A549 (cell line): ENCODE results near the gene GALNT3. TPM values are rescaled to one million over a fixed set of nuclear protein-coding genes. Genes with fewer than 3 reads are reported as not detected.

ENCODE experiments used
- ATAC-seq, 2 experiments: fragments of 200-7000 bp in 1 of 2; fragments of >200 bp in 1 of 2; cut with Nextera tagmentation in 1 of 2; cut with Tn5 transposase in 1 of 2; 3 replicates each; pipeline versions ENCODE4 v1.8.0 to v1.9.1; 2018 to 2020; ENCODE audit warnings: mild to moderate bottlenecking in 1 of 2, moderate library complexity in 1 of 2
- CTCF ChIA-PET: fragments of 300-600 bp; sonication (Branson Sonifier 250); formaldehyde crosslinking; extraction: SDS; loops from one replicate; lab custom pipeline; 2021; ENCODE audit warnings: antibody characterized with exemption, inconsistent platforms; lab: Yijun Ruan, JAX
- POLR2A ChIA-PET: fragments of 350-600 bp; formaldehyde crosslinking; extraction: SDS; loops from one replicate; lab custom pipeline; 2021; ENCODE audit warnings: antibody characterized with exemption, inconsistent platforms; lab: Yijun Ruan, JAX
- DNase-seq, 2 experiments: peaks; one replicate each; pipeline versions ENCODE4 v3.0.0 to v3.0.0-alpha.2; 2011 to 2016; ENCODE audit warnings: low read depth in 1 of 2, low spot score in 1 of 2
- FAIRE-seq: peaks from 2 replicates; lab custom pipeline; 2011; peaks lifted over from hg19 to GRCh38; lab: Jason Lieb, UNC
- H3K27ac ChIP-seq, 2 experiments: fragments of >200 bp; sonication (Bioruptor Twin); formaldehyde crosslinking; 3 replicates each; pipeline ENCODE4 v1.5.1; 2016 to 2017
- H3K4me1 ChIP-seq: fragments of >200 bp; sonication (Bioruptor Twin); formaldehyde crosslinking; 3 replicates; pipeline ENCODE4 v1.6.1; 2016
- H3K4me2 ChIP-seq: fragments of >200 bp; sonication (Bioruptor Twin); formaldehyde crosslinking; 3 replicates; pipeline ENCODE4 v1.6.1; 2016
- H3K4me3 ChIP-seq: fragments of >200 bp; sonication (Bioruptor Twin); formaldehyde crosslinking; 3 replicates; pipeline ENCODE4 v1.5.1; 2016
- H3K9me3 ChIP-seq: fragments of >200 bp; sonication (Bioruptor Twin); formaldehyde crosslinking; 3 replicates; pipeline ENCODE4 v1.6.1; 2016
- CBX2 ChIP-seq: fragments of 200-600 bp; sonication (generic); IDR thresholded peaks from 2 replicates; pipeline ENCODE4 v1.6.1; 2016; ENCODE audit warnings: low read depth, mild to moderate bottlenecking, borderline replicate concordance
- CBX8 ChIP-seq: fragments of 200-600 bp; sonication (generic); IDR thresholded peaks from 2 replicates; pipeline ENCODE4 v1.6.1; 2016
- CHD2 ChIP-seq: fragments of 150-350 bp; IDR thresholded peaks from 2 replicates; pipeline ENCODE4 v1.6.1; 2014; ENCODE audit warnings: low read length; ENCODE audit not compliant: partially characterized antibody
- CHD4 ChIP-seq: fragments of 200-600 bp; sonication (generic); IDR thresholded peaks from 2 replicates; pipeline ENCODE4 v1.6.1; 2016; ENCODE audit warnings: antibody characterized with exemption, mild to moderate bottlenecking, borderline replicate concordance
- CTCF ChIP-seq: fragments of >200 bp; sonication (Bioruptor Twin); formaldehyde crosslinking; IDR thresholded peaks from 3 replicates; pipeline ENCODE4 v1.5.1; 2016
- E2F6 ChIP-seq: IDR thresholded peaks from 2 replicates; pipeline ENCODE4 v1.6.1; 2012; ENCODE audit warnings: low read depth, borderline replicate concordance
- EHF ChIP-seq: fragments of 250-450 bp; sonication (Bioruptor Pico); IDR thresholded peaks from 2 replicates; pipeline ENCODE4 v1.5.0; 2020; ENCODE audit warnings: mild to moderate bottlenecking
- EHMT2 ChIP-seq: fragments of 200-600 bp; sonication (generic); IDR thresholded peaks from 2 replicates; pipeline ENCODE4 v1.6.1; 2016; ENCODE audit warnings: antibody characterized with exemption, low read depth, mild to moderate bottlenecking, moderate library complexity
- ELK1 ChIP-seq: fragments of 150-350 bp; IDR thresholded peaks from 2 replicates; pipeline ENCODE4 v1.6.1; 2014; ENCODE audit warnings: low read depth, mild to moderate bottlenecking, low read length
- HDAC2 ChIP-seq: fragments of 200-600 bp; sonication (generic); IDR thresholded peaks from 2 replicates; pipeline ENCODE4 v1.6.1; 2016
- HMGXB4 ChIP-seq: fragments of 250-450 bp; sonication (Bioruptor Pico); IDR thresholded peaks from 2 replicates; pipeline ENCODE4 v1.5.0; 2021; ENCODE audit warnings: mild to moderate bottlenecking, moderate library complexity, borderline replicate concordance
- KDM1A ChIP-seq: fragments of 200-600 bp; sonication (generic); IDR thresholded peaks from 2 replicates; pipeline ENCODE4 v1.6.1; 2016; ENCODE audit warnings: low read depth, mild to moderate bottlenecking
- KDM5A ChIP-seq: fragments of 200-600 bp; sonication (generic); IDR thresholded peaks from 2 replicates; pipeline ENCODE4 v1.6.1; 2016; ENCODE audit warnings: antibody characterized with exemption, mild to moderate bottlenecking
- MAFK ChIP-seq: fragments of 450-650 bp; IDR thresholded peaks from 2 replicates; pipeline ENCODE4 v1.6.1; 2014; ENCODE audit not compliant: partially characterized antibody
- MAZ ChIP-seq: fragments of 150-350 bp; IDR thresholded peaks from 2 replicates; pipeline ENCODE4 v1.6.1; 2014; ENCODE audit warnings: antibody characterized with exemption, low read depth, low read length, borderline replicate concordance
- MYC ChIP-seq: IDR thresholded peaks from 2 replicates; pipeline ENCODE4 v1.6.1; 2012; ENCODE audit warnings: mild to moderate bottlenecking, inconsistent platforms, low read length, improper control_type of control experiment, borderline replicate concordance
- NR3C1 ChIP-seq: fragments of >200 bp; sonication (Bioruptor Twin); formaldehyde crosslinking; IDR thresholded peaks from 3 replicates; pipeline ENCODE4 v1.6.1; 2017
- POLR2AphosphoS2 ChIP-seq: conservative IDR thresholded peaks from 2 replicates; pipeline ENCODE4 v1.6.1; 2012; ENCODE audit warnings: low read length, improper control_type of control experiment, inconsistent platforms
- RAD21 ChIP-seq, 2 experiments: fragments of >200 bp in 1 of 2; sonication (Bioruptor Twin) in 1 of 2; formaldehyde crosslinking in 1 of 2; IDR thresholded peaks in 1 of 2; conservative IDR thresholded peaks in 1 of 2; 2 replicates in 1 of 2; 3 replicates in 1 of 2; pipeline ENCODE4 v1.6.1; 2012 to 2018; ENCODE audit warnings: inconsistent platforms in 1 of 2
- RCOR1 ChIP-seq: fragments of 150-350 bp; IDR thresholded peaks from 2 replicates; pipeline ENCODE4 v1.6.1; 2014; ENCODE audit warnings: antibody characterized with exemption, low read length, low read depth
- RNF2 ChIP-seq: fragments of 200-600 bp; sonication (generic); IDR thresholded peaks from 2 replicates; pipeline ENCODE4 v1.6.1; 2016; ENCODE audit warnings: low read depth, mild to moderate bottlenecking, antibody characterized with exemption, moderate library complexity, borderline replicate concordance
- SMC3 ChIP-seq: fragments of >200 bp; sonication (Bioruptor Twin); formaldehyde crosslinking; IDR thresholded peaks from 3 replicates; pipeline ENCODE4 v1.6.1; 2018; ENCODE audit warnings: inconsistent platforms
- TFCP2L1 ChIP-seq: fragments of 250-450 bp; sonication (Bioruptor Pico); IDR thresholded peaks from 2 replicates; pipeline ENCODE4 v1.5.0; 2021; ENCODE audit warnings: mild to moderate bottlenecking
- USF2 ChIP-seq: fragments of 450-650 bp; IDR thresholded peaks from 2 replicates; pipeline ENCODE4 v1.6.1; 2014; ENCODE audit warnings: antibody characterized with exemption
- ZC3H11A ChIP-seq: fragments of 450-650 bp; IDR thresholded peaks from 2 replicates; pipeline ENCODE4 v1.6.1; 2014; ENCODE audit warnings: antibody characterized with exemption, mild to moderate bottlenecking
- ZFP36 ChIP-seq: fragments of 450-650 bp; IDR thresholded peaks from 2 replicates; pipeline ENCODE4 v1.6.1; 2014; ENCODE audit warnings: borderline replicate concordance; ENCODE audit not compliant: partially characterized antibody
- ZNF302 ChIP-seq: fragments of 250-450 bp; sonication (Bioruptor Pico); IDR thresholded peaks from 2 replicates; pipeline ENCODE4 v1.9.0; 2021; ENCODE audit warnings: inconsistent platforms, mild to moderate bottlenecking, moderate library complexity
- ZSCAN20 ChIP-seq: fragments of 250-450 bp; sonication (Bioruptor Pico); IDR thresholded peaks from 2 replicates; pipeline ENCODE4 v1.8.0; 2022; ENCODE audit warnings: mild to moderate bottlenecking, moderate library complexity
- WGBS: methylation state at CpG from one replicate; pipeline ENCODE4 v1.1.6; 2017; ENCODE audit errors: missing lambda C conversion rate; 5-methylcytosine and 5-hydroxymethylcytosine counted together
- polyA plus RNA-seq, 4 experiments: library from polyadenylated mRNA; depleted of rRNA in 3 of 4; stranded (reverse); fragments of >200 nt; fragmentation: RNase III in 1 of 4; extraction: RNeasy Plus Mini Kit Qiagen cat#74134 plus additional on column Dnase treatment in 1 of 4; gene quantifications; 2 replicates in 3 of 4; 3 replicates in 1 of 4; pipeline ENCODE4 v1.2.3, GENCODE V29; 2011 to 2017
- TF ChIP-seq, protein P1 (sequence below): fragments of >200 bp; sonication (Bioruptor Twin); formaldehyde crosslinking; IDR thresholded peaks from 3 replicates; pipeline ENCODE4 v1.6.1; 2016

GALNT3 gene
- polyA plus RNA-seq, 2 of the 4 experiments (the other 2 are of a cell fraction) = 0.05 to 0.10 TPM

DNA sequence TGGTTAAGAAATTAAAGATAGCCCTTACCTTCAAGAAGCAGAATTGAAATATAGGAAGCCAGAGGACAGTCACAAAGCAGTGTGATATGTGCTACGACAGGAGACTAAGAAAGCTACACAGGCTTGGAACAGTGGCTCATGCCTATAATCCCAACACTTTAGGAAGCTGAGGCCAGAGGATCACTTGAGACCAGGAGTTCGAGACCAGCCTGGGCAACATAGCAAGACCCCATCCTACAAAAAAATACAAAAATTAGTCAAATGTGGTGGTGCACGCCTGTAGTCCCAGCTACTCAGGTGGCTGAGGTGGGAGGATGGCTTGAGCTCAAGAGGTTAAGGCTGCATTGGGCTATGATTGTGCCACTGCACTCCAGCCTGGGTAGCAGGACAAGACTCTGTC is 21.9 kb downstream of the GALNT3 start:
- CTCF ChIA-PET = no interaction called here
- H3K4me1 ChIP-seq = no peaks in the 10 kb centered on the region
- POLR2A ChIA-PET = no interaction called here
- no peak for DNase-seq
- no peak for ATAC-seq
- H3K9me3 ChIP-seq = no peaks in the 10 kb centered on the region
- no peak overlapping the region for H3K27ac ChIP-seq
- no peak for FAIRE-seq
- no peak overlapping the region for H3K4me2 ChIP-seq
- WGBS = 7% methylated on average over 3 of the region's 3 CpGs
- H3K4me3 ChIP-seq = no peak overlapping the region
- TF ChIP-seq EHF (CRISPR knock-in tag) (no peak), E2F6 (no peak), RCOR1 (no peak), KDM5A (no peak), ZFP36 (no peak), ZC3H11A (no peak), EHMT2 (no peak), ZSCAN20 (CRISPR knock-in tag) (no peak), MAZ (no peak), POLR2AphosphoS2 (no peak), RNF2 (no peak), ZNF302 (no peak), ELK1 (no peak), CHD4 (no peak)

- Histone ChIP-seq H3K4me1 (no peaks in the 10 kb centered on the region), H3K9me3 (no peaks in the 10 kb centered on the region), H3K4me2 (no peak overlapping the region), H3K4me3 (no peak overlapping the region), H3K27ac (no peak overlapping the region)
- CTCF ChIA-PET = no interaction called here
- POLR2A ChIA-PET = no interaction called here
- DNase-seq = no peak
- no peak for ATAC-seq
- no peak for FAIRE-seq
- TF ChIP-seq RAD21 (conservative IDR thresholded peaks at IDR 0.05 in 1 of 2, IDR thresholded peaks at IDR 0.05 in 1 of 2) (no peak), MAFK (no peak), KDM1A (no peak), ZFP36 (no peak), CBX2 (no peak), CTCF (no peak), MYC (no peak), HMGXB4 (CRISPR knock-in tag) (no peak), HDAC2 (no peak), USF2 (no peak), SMC3 (no peak), CHD2 (no peak), NR3C1 (no peak), TFCP2L1 (CRISPR knock-in tag) (no peak), MAZ (no peak), EHF (CRISPR knock-in tag) (no peak), CBX8 (no peak), ZNF302 (no peak), EHMT2 (no peak)
- TF ChIP-seq, protein P1, sequence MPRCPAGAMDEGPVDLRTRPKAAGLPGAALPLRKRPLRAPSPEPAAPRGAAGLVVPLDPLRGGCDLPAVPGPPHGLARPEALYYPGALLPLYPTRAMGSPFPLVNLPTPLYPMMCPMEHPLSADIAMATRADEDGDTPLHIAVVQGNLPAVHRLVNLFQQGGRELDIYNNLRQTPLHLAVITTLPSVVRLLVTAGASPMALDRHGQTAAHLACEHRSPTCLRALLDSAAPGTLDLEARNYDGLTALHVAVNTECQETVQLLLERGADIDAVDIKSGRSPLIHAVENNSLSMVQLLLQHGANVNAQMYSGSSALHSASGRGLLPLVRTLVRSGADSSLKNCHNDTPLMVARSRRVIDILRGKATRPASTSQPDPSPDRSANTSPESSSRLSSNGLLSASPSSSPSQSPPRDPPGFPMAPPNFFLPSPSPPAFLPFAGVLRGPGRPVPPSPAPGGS = no peak
Observed at GRCh38 chr2:165766326-165766927, 27.6 kb downstream of the GALNT3 start.
